Coronary artery (tissue), 2 donors: Measurements from ENCODE around the gene CAPS.

Experiments
- DNase-seq: peaks from one replicate; pipeline ENCODE4 v3.0.0-alpha.2; 2017; ENCODE audit warnings: low spot score
- H3K27ac ChIP-seq, 2 donors: fragments of 200-600 bp; sonication (generic); one replicate each; pipeline ENCODE4 v1.5.1; 2016 to 2019
- H3K4me3 ChIP-seq: fragments of 200-600 bp; sonication (generic); 2 replicates; pipeline ENCODE4 v1.5.1; 2016; ENCODE audit warnings: mild to moderate bottlenecking, moderate library complexity
- CTCF ChIP-seq: fragments of 200-600 bp; sonication (generic); IDR thresholded peaks from one replicate; pipeline ENCODE4 v1.5.1; 2019; ENCODE audit warnings: antibody characterized with exemption

CAPS gene

GRCh38 chr19:5953680-5954213 is 39.7 kb downstream of the CAPS start:
- peak overlapping the region; percentile 26 for H3K4me3 ChIP-seq
- H3K27ac ChIP-seq, result peak overlapping the region; percentile 29 to 71
- no peak for TF ChIP-seq CTCF
- DNase-seq, result no peak

GRCh38 chr19:5954293-5954692 is 40.2 kb downstream of the CAPS start:
- DNase-seq, result no peak
- TF ChIP-seq CTCF, result no peak
- Histone ChIP-seq H3K4me3 (peak overlapping the region; percentile 43), H3K27ac (peak overlapping the region; percentile 29 to 71)

- Histone ChIP-seq H3K4me3 (no peak overlapping the region), H3K27ac (peak overlapping the region; percentile 29 to 75)
- no peak for DNase-seq
- TF ChIP-seq CTCF, result no peak
Observed at GRCh38 chr19:5955636-5955935, 41.5 kb downstream of the CAPS start.

GRCh38 chr19:5956323-5956722 is 42.3 kb downstream of the CAPS start:
- Histone ChIP-seq H3K27ac (no peak overlapping the region), H3K4me3 (no peak overlapping the region)
- DNase-seq, result no peak
- TF ChIP-seq CTCF, result no peak

- H3K4me3 ChIP-seq, result no peak overlapping the region
- no peak for DNase-seq
- H3K27ac ChIP-seq, result no peak overlapping the region
- no peak for TF ChIP-seq CTCF
Observed at GRCh38 chr19:5956728-5957127, 42.7 kb downstream of the CAPS start.

GRCh38 chr19:5957170-5957569 is 43.1 kb downstream of the CAPS start:
- DNase-seq, result no peak
- H3K27ac ChIP-seq, result no peak overlapping the region
- no peak overlapping the region for H3K4me3 ChIP-seq
- no peak for TF ChIP-seq CTCF

- DNase-seq, result no peak
- no peak for TF ChIP-seq CTCF
- no peak overlapping the region for H3K4me3 ChIP-seq
- no peak overlapping the region for H3K27ac ChIP-seq
Observed at GRCh38 chr19:5958074-5958850, 44.2 kb downstream of the CAPS start.
